ENCODE data around the gene HTR2B. TPM values are rescaled to one million over a fixed set of nuclear protein-coding genes. Genes with fewer than 3 reads are reported as not detected.

Gene HTR2B
- total RNA-seq, 4 donors from 2014 or later, result 0.20 to 0.60 (median 0.42) TPM; not detected in 1

DNA sequence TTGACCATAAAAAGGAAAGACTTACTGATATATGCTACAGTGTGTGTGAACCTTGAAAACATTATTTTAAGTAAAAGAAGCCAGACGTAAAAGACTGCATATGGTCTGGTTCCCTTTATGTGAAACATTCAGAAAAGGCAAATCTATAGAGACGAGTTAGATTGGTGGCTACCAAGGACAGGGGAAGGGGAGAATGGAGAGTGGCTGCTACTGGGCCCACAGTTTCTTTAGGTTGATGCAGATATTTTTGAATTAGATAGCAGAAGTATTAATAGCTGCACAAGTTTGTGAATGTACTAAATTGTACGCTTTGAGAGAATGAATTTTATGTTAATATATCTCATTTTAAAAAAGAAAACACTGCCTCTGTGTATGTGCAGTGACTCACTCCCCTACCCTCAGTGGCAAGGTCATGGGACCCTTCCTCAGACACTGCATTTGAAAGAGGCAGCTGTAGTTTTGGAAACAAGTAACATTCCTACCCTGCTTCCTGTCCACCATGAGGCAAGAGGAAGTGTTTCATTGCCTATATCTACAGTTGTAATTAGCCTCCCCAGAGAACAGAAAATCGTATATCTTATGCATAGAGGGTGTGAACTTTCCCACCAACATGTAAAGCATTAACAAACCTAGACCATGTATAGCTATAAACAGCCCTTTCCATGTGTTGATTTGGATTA is 43.8 kb upstream of the HTR2B start:
- H3K9me3 ChIP-seq, result no peaks in the 10 kb centered on the region
- H3K27me3 ChIP-seq, result no peaks in the 10 kb centered on the region
- no peak overlapping the region for H3K4me3 ChIP-seq
- DNase-seq (ENCODE audit: low spot score in 2 of 2), result no peak
- TF ChIP-seq EP300 (IDR thresholded peaks at IDR 0.05), result no peak
- no peak for TF ChIP-seq POLR2A (IDR thresholded peaks at IDR 0.05)
- no peak overlapping the region for H3K27ac ChIP-seq
- H3K4me1 ChIP-seq, result no peaks in the 10 kb centered on the region
- peaks cover 0 to 85% (median 0%) of the 10 kb centered on the region in 3 donors for H3K36me3 ChIP-seq
- WGBS, 2 donors, result 64 to 69% methylated on average over 4 of the region's 4 CpGs

DNA sequence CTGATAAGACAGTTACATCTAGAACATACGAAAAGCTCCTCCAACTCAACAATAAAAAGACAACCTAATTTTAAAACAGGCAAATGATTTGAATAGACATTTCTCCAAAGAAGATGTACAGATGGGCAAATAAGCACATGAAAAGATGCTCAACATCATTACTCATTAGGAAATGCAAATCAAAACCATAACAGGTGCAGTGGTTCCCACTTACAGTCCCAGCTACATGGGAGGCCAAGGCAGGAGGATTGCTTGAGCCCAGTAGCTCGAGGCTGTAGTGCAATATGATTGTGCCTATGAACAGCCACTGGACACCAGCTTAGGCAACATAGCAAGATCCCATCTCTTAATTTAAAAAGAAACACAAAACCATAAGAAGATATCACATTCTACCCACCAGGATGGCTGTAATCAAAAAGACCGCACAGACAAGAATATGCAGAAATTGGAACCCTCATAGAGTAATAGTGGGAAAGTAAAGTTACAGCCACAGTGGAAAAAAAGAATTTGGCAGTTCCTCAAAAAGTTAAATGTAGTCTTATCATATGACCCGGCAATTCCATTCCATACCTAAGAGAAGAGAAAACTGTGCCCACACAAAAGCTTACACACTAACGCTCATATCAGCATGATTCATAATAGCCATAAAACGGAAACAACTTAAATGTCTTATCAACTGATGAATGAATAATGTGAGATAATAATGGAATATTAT is 43.1 kb upstream of the HTR2B start:
- Histone ChIP-seq H3K27me3 (no peaks in the 10 kb centered on the region), H3K9me3 (no peaks in the 10 kb centered on the region), H3K4me3 (no peak overlapping the region), H3K36me3 (peaks cover 0 to 79% (median 0%) of the 10 kb centered on the region in 3 donors), H3K27ac (no peak overlapping the region), H3K4me1 (no peaks in the 10 kb centered on the region)
- 83 to 86% methylated on average over 6 of the region's 6 CpGs for WGBS, 2 donors
- no peak for DNase-seq (ENCODE audit: low spot score in 2 of 2)
- TF ChIP-seq EP300 (IDR thresholded peaks at IDR 0.05) (no peak), POLR2A (IDR thresholded peaks at IDR 0.05) (no peak)
- TF ChIP-seq, protein P1, sequence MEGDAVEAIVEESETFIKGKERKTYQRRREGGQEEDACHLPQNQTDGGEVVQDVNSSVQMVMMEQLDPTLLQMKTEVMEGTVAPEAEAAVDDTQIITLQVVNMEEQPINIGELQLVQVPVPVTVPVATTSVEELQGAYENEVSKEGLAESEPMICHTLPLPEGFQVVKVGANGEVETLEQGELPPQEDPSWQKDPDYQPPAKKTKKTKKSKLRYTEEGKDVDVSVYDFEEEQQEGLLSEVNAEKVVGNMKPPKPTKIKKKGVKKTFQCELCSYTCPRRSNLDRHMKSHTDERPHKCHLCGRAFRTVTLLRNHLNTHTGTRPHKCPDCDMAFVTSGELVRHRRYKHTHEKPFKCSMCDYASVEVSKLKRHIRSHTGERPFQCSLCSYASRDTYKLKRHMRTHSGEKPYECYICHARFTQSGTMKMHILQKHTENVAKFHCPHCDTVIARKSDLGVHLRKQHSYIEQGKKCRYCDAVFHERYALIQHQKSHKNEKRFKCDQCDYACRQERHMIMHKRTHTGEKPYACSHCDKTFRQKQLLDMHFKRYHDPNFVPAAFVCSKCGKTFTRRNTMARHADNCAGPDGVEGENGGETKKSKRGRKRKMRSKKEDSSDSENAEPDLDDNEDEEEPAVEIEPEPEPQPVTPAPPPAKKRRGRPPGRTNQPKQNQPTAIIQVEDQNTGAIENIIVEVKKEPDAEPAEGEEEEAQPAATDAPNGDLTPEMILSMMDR (IDR thresholded peaks at IDR 0.05), result no peak

DNA sequence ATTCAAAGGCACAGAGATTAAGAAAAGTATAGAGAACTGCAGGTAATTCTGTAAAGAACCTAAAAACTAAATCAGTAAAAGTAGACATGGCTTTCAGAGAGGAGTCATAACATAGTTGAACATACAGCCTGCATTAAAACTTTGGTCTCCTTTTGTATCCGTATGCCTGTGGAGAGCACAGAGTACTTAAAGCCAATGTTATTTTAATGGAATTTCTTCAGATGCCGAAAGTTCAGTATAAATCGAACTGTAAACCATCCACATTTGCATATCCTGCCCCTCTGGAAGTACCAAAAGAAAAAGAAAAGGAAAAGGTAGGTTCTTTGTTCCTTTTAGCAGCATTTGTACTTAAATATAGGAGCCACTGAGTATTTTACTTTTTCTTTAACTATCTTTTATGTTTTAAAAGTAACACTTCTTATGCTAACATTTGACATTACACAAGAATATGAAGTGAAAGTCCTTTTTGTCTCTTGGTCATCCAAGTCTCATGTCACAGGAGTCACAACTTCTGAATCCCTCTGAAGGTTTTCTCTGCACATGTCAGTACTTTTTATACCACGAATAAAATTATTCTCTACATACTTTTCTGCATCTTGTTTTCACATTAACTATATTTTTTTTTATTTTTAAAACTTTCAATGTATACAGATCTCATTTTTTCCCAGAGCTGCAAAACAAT is 38.7 kb upstream of the HTR2B start:
- Histone ChIP-seq H3K36me3 (peaks cover 0 to 41% (median 0%) of the 10 kb centered on the region in 3 donors), H3K9me3 (no peaks in the 10 kb centered on the region), H3K4me3 (no peak overlapping the region), H3K4me1 (peaks cover 0 to 28% (median 9%) of the 10 kb centered on the region in 4 donors), H3K27ac (peak overlapping the region in 1 of 4 donors; percentile 78), H3K27me3 (no peaks in the 10 kb centered on the region)
- DNase-seq (ENCODE audit: low spot score in 2 of 2), result no peak
- whole genome bisulfite sequencing, 2 donors, result 66 to 72% methylated on average over 4 of the region's 4 CpGs
- TF ChIP-seq, protein P1 (IDR thresholded peaks at IDR 0.05), result no peak
- no peak for TF ChIP-seq POLR2A (IDR thresholded peaks at IDR 0.05)
- no peak for TF ChIP-seq EP300 (IDR thresholded peaks at IDR 0.05)

DNA sequence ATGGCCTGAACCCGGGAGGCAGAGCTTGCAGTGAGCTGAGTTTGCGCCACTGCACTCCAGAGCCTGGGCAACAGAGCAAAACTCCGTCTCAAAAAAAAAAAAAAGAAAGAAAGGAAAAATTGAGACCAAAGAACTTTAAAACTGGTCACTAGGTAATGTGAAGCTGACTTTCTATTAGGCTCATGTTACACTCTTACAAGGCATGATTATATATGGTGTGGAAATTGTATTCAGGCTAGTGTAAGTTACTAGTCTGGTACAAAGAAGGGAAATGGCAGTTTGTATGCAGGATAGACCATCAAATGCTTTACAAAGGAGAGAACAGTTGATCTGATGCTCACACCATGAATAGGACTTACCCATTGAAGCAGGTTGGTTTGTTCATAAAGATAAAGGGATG is 38.2 kb upstream of the HTR2B start:
- peaks cover 0 to 37% (median 0%) of the 10 kb centered on the region in 3 donors for H3K36me3 ChIP-seq
- WGBS, 2 donors, result 91 to 94% methylated on average over 3 of the region's 3 CpGs
- peaks cover 0 to 28% (median 9%) of the 10 kb centered on the region in 4 donors for H3K4me1 ChIP-seq
- H3K27me3 ChIP-seq, result no peaks in the 10 kb centered on the region
- H3K9me3 ChIP-seq, result no peaks in the 10 kb centered on the region
- TF ChIP-seq, protein P1 (IDR thresholded peaks at IDR 0.05), result no peak
- TF ChIP-seq POLR2A (IDR thresholded peaks at IDR 0.05) (no peak), EP300 (IDR thresholded peaks at IDR 0.05) (no peak)
- peak overlapping the region in 1 of 4 donors; percentile 78 for H3K27ac ChIP-seq
- H3K4me3 ChIP-seq, result no peak overlapping the region
- DNase-seq (ENCODE audit: low spot score in 2 of 2), result no peak

DNA sequence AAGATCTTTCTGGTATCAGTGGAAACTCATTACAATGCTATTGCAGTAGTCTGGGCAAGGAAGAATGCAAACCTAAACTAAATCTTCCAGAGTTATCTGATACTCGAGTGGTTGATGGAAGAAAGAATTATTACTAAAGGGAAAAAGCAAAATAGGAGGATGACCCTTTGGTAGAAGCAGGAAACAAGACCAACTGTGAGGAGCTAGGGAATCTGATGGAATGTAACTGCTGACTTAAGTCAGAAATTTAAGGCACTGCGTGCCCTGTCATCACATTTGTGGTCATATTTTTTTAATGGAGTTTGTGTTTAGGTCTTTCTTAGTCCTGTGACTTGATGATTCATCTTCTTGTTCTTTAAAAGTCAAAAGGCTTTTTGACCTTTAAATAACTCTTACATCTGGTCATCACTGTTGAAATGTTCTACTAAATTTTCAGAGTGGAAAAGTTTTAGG is 37.1 kb upstream of the HTR2B start:
- Histone ChIP-seq H3K27ac (peak overlapping the region in 3 of 4 donors; percentile 9 to 82 (median 78)), H3K36me3 (peaks cover 0 to 26% (median 0%) of the 10 kb centered on the region in 3 donors), H3K27me3 (no peaks in the 10 kb centered on the region), H3K4me1 (peaks cover 0 to 28% (median 9%) of the 10 kb centered on the region in 4 donors), H3K4me3 (no peak overlapping the region), H3K9me3 (no peaks in the 10 kb centered on the region)
- TF ChIP-seq EP300 (IDR thresholded peaks at IDR 0.05), result peak; percentile 38 to 73
- TF ChIP-seq, protein P1 (IDR thresholded peaks at IDR 0.05), result no peak
- 16 to 17% methylated on average over 2 of the region's 2 CpGs for WGBS, 2 donors
- no peak for DNase-seq (ENCODE audit: low spot score in 2 of 2)

Measured in tibial nerve (tissue), 4 donors.